ENCODE data around the gene CRELD2.

CRELD2 gene

DNA sequence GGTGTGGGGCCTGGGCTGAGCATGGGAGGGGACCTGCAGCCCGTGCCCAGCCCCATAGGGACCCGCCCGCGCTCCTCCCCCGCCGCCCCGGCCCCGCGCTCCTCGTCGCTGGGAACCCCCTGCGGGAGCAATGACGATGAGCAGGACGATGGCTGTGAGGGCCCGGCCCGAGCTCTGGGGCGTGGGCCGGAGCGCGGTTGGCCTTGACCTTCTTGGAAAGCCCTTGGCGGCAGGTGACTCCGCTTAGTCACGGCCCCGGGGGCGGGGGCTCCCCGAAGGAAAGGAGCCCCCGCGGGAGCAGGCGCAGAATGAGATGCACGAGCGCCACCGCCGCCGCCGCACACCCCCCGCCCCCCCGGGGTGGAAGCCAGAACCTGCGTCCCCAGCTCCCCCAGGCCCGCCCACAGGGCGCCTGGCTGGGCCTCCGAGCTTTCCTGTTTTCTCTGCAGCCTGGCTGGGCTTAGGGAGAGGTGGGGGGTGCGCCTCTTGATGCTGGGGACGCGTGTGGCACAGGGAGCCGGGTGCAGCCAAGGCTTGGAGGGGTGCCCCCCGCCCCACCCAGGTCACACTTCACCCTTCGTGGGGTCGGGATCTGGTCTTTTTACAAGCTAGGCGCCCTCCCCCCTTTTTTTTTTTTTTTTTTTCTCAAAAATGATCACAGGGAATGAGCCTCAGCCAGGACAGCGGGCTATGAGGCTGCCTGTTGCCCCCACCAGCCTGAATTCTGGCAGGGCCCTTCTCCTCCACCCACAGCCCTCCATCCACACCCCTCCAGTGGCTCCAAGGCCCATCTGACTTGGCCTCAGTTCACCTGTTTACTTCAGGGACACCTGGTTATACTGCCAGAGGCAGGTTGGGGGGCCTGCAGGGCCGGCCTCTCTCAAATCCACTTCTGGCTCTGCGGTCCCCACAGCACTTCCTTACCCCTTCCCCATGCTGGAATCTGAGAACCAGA lies 17.9 kb downstream of the CRELD2 start:
- H3K9me3 ChIP-seq (ENCODE audit: low read length): no peaks in the 10 kb centered on the region

DNA sequence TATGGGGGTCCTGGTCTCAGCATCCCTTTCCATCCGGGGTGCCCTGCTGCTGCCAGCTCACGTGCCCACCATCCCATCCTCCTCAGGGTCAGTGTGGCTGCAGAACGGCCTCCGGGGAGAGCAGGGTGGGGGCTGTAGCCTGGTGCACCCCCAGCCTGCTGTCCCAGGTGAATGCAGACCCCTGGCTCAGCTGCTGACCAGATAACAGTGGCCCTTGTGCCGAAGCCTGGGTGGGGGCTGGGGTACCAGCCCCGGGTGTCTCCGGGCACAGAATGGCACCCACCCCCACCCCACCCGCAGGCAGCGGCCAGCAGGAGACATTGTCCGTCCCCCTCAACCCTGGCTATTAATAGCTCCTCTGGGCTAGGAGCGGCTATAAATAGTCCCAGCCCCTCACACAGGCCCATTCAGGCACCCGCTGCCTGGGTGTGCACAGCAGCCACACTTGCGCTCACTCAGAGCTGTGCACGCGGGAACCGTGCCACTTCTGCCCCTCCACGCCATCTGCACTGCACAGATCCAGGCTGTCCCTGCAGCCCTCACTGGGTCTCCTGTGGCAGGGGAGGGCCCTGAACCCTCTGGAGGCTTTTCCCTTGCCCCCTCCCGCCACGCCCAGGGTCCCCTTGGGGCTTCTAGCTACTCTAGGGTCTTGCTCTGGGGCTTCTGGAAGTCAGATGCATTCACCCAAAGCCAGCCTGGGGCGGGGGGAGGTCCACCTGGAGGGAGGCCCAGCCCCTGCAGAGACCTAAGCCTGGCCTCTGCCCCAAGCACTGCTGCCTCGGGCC lies 18.7 kb downstream of the CRELD2 start:
- Histone ChIP-seq H3K79me2 (ENCODE audit: insufficient read depth, low read length) (no peaks in the 10 kb centered on the region), H3K4me2 (ENCODE audit: low read length) (no peak overlapping the region), H3F3A (ENCODE audit: insufficient read depth, low read length) (no peaks in the 10 kb centered on the region), H3K27ac (ENCODE audit: low read depth, low read length, poor library complexity, severe bottlenecking) (no peak overlapping the region), H3K4me3 (ENCODE audit: low read depth, low read length, poor library complexity, severe bottlenecking) (no peak overlapping the region), H2AFZ (ENCODE audit: low read length) (no peak overlapping the region), H3K9ac (ENCODE audit: low read length) (no peak overlapping the region), H4K20me1 (ENCODE audit: insufficient read depth, low read length) (no peaks in the 10 kb centered on the region), H3K27me3 (ENCODE audit: insufficient read depth, low read length) (peaks cover 8% of the 10 kb centered on the region; the same call in 1 of the 2 replicates), H3K9me3 (ENCODE audit: low read length) (no peaks in the 10 kb centered on the region), H3K36me3 (ENCODE audit: insufficient read depth, low read length) (no peaks in the 10 kb centered on the region; the same call in 1 of the 2 replicates), H3K4me1 (ENCODE audit: insufficient read depth, low read length, severe bottlenecking) (peaks cover 7% of the 10 kb centered on the region), H3K9me2 (ENCODE audit: low read depth, low read length) (no peaks in the 10 kb centered on the region)
- no peak for TF ChIP-seq EZH2 (IDR thresholded peaks at IDR 0.05; ENCODE audit: borderline replicate concordance, low read length)

More for the DNA sequence above, 17.9 kb downstream of the CRELD2 start:
- no peak overlapping the region for H2AFZ ChIP-seq (ENCODE audit: low read length)
- H3K36me3 ChIP-seq (ENCODE audit: insufficient read depth, low read length): no peaks in the 10 kb centered on the region; the same call in 1 of the 2 replicates
- no peaks in the 10 kb centered on the region for H3K9me2 ChIP-seq (ENCODE audit: low read depth, low read length)
- TF ChIP-seq, protein P1, sequence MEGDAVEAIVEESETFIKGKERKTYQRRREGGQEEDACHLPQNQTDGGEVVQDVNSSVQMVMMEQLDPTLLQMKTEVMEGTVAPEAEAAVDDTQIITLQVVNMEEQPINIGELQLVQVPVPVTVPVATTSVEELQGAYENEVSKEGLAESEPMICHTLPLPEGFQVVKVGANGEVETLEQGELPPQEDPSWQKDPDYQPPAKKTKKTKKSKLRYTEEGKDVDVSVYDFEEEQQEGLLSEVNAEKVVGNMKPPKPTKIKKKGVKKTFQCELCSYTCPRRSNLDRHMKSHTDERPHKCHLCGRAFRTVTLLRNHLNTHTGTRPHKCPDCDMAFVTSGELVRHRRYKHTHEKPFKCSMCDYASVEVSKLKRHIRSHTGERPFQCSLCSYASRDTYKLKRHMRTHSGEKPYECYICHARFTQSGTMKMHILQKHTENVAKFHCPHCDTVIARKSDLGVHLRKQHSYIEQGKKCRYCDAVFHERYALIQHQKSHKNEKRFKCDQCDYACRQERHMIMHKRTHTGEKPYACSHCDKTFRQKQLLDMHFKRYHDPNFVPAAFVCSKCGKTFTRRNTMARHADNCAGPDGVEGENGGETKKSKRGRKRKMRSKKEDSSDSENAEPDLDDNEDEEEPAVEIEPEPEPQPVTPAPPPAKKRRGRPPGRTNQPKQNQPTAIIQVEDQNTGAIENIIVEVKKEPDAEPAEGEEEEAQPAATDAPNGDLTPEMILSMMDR (IDR thresholded peaks at IDR 0.05; ENCODE audit: low read length): no peak
- no peak for TF ChIP-seq EZH2 (IDR thresholded peaks at IDR 0.05; ENCODE audit: borderline replicate concordance, low read length)
- H3K27me3 ChIP-seq (ENCODE audit: insufficient read depth, low read length): peaks cover 8% of the 10 kb centered on the region; the same call in 1 of the 2 replicates
- no peaks in the 10 kb centered on the region for H4K20me1 ChIP-seq (ENCODE audit: insufficient read depth, low read length)
- H3K4me2 ChIP-seq (ENCODE audit: low read length): peak overlapping the region; percentile 65
- H3F3A ChIP-seq (ENCODE audit: insufficient read depth, low read length): no peaks in the 10 kb centered on the region
- H3K27ac ChIP-seq (ENCODE audit: low read depth, low read length, poor library complexity, severe bottlenecking): no peak overlapping the region
- H3K4me3 ChIP-seq (ENCODE audit: low read depth, low read length, poor library complexity, severe bottlenecking): peak overlapping the region; percentile 44
- H3K79me2 ChIP-seq (ENCODE audit: insufficient read depth, low read length): no peaks in the 10 kb centered on the region
- H3K4me1 ChIP-seq (ENCODE audit: insufficient read depth, low read length, severe bottlenecking): peaks cover 15% of the 10 kb centered on the region
- H3K9ac ChIP-seq (ENCODE audit: low read length): no peak overlapping the region

DNA sequence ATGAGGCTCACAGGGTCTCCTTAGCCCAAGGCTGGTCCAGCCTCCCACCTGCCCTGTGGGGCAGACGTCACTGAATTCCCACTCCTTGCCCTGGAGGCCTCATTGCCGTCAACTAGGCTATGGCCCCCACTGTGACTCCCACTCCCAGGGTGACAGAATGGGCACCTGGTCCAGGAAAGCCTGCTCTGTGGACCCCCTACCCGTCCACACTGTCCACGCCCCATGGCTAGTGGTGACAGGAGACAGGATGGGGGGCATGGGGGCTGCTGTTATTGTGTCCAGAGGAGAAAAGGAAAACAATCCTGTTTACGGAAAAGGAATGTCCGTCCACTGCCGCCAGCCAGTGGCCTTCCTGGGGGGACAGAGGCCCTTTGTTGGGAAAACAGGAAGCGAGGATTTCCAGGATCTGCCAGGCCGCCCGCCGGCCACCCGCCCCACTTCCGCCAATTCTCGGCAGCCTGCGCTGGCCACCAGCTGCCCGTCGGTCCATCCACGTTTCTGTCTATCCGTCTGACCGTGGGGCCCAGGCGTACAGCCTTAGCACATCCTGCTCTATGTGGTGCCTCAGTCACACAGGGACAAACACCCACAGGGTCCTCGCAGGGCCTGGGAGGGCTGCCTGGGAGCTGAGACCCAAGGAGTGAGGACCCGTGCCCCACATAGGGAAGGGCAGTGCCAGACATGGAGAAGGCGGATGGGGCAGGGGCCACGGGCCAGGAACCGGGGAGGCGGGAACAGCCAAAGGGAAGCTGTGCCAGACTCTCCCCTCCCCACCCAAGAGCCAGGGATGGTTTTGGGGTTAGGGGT lies 19.5 kb downstream of the CRELD2 start:
- Histone ChIP-seq H3F3A (ENCODE audit: insufficient read depth, low read length) (no peaks in the 10 kb centered on the region), H3K36me3 (ENCODE audit: insufficient read depth, low read length) (no peaks in the 10 kb centered on the region; the same call in 1 of the 2 replicates), H3K27ac (ENCODE audit: low read depth, low read length, poor library complexity, severe bottlenecking) (no peak overlapping the region), H3K27me3 (ENCODE audit: insufficient read depth, low read length) (peaks cover 8% of the 10 kb centered on the region; the same call in 1 of the 2 replicates), H3K4me1 (ENCODE audit: insufficient read depth, low read length, severe bottlenecking) (peaks cover 7% of the 10 kb centered on the region), H2AFZ (ENCODE audit: low read length) (no peak overlapping the region), H3K9me2 (ENCODE audit: low read depth, low read length) (no peaks in the 10 kb centered on the region), H3K9ac (ENCODE audit: low read length) (no peak overlapping the region), H3K4me3 (ENCODE audit: low read depth, low read length, poor library complexity, severe bottlenecking) (no peak overlapping the region), H4K20me1 (ENCODE audit: insufficient read depth, low read length) (no peaks in the 10 kb centered on the region), H3K4me2 (ENCODE audit: low read length) (no peak overlapping the region), H3K79me2 (ENCODE audit: insufficient read depth, low read length) (no peaks in the 10 kb centered on the region), H3K9me3 (ENCODE audit: low read length) (no peaks in the 10 kb centered on the region)
- TF ChIP-seq EZH2 (IDR thresholded peaks at IDR 0.05; ENCODE audit: borderline replicate concordance, low read length): no peak

Data from OCI-LY1 (cell line).